AG04449 (cell line): ENCODE results near the gene ZDHHC9.

Source experiments
- CTCF ChIA-PET: fragments of 350-600 bp; formaldehyde crosslinking; extraction: SDS; loops from one replicate; lab custom pipeline; 2021; ENCODE audit warnings: antibody characterized with exemption; lab: Yijun Ruan, JAX
- POLR2A ChIA-PET: fragments of 400-600, 350-600 bp; formaldehyde crosslinking; extraction: SDS; loops from one replicate; lab custom pipeline; 2020; ENCODE audit warnings: antibody characterized with exemption, inconsistent platforms; lab: Yijun Ruan, JAX
- DNase-seq: peaks from one replicate; pipeline ENCODE4 v3.0.0-alpha.2; 2010; ENCODE audit warnings: low read depth, low spot score
- H3K4me3 ChIP-seq: 2 replicates; pipeline ENCODE4 v1.5.1; 2011; ENCODE audit warnings: low read depth, mild to moderate bottlenecking, control low read depth, low read length
- TF ChIP-seq, protein P1 (sequence below): IDR thresholded peaks from one replicate; pipeline ENCODE4 v1.5.1; 2011; ENCODE audit warnings: mild to moderate bottlenecking, moderate library complexity, low read length, control low read depth, inconsistent platforms; ENCODE audit not compliant: insufficient read depth; ENCODE audit errors: missing control alignments

The ZDHHC9 gene

DNA sequence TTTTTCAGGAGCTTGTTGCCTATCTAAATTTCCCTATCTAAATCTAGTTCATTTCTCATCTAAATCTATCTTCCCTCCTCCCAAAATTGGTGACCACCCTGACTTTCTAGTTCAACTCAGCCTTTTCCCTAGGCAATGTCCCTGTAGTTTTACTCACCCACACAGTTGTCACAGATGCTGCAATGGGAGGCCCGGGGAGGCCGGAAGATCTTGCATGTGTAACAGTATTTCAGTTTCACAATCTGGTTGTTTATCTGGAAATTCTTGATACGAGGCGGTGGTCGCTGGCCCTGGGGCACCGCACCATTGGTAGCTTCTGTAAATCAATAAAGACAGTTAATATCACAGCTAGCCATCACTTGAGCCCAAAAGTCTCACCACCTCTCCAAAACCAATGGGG is 20.2 kb downstream of the ZDHHC9 start:
- CTCF ChIA-PET = interaction anchor here (1.2 to 2.5 kb wide), 9 partner anchors 13 to 238 kb away, joined by 3 to 10 read pairs (median 5); no protein-coding TSS in a partner anchor
- TF ChIP-seq, protein P1, sequence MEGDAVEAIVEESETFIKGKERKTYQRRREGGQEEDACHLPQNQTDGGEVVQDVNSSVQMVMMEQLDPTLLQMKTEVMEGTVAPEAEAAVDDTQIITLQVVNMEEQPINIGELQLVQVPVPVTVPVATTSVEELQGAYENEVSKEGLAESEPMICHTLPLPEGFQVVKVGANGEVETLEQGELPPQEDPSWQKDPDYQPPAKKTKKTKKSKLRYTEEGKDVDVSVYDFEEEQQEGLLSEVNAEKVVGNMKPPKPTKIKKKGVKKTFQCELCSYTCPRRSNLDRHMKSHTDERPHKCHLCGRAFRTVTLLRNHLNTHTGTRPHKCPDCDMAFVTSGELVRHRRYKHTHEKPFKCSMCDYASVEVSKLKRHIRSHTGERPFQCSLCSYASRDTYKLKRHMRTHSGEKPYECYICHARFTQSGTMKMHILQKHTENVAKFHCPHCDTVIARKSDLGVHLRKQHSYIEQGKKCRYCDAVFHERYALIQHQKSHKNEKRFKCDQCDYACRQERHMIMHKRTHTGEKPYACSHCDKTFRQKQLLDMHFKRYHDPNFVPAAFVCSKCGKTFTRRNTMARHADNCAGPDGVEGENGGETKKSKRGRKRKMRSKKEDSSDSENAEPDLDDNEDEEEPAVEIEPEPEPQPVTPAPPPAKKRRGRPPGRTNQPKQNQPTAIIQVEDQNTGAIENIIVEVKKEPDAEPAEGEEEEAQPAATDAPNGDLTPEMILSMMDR = no peak
- H3K4me3 ChIP-seq = no peak overlapping the region

DNA sequence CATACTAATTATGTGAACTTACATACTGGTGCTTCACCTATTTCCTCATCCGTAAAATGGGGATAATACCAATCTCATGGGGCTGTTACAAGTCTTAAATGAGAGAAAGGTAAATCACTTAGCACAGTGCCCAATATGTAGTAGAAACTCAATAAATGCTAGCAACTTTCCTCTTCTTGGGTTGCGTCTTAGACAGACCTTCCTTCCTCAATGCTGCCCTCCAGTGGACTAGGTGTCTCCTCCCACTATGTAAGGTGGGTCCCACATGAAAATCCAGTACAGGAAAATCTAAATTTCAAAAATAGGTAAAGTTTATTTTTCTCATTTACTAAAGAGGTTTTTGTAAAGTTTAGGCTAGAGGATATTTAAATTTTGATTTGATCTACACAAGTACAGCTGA is 20.6 kb downstream of the ZDHHC9 start:
- DNase-seq = no peak
- no peak overlapping the region for H3K4me3 ChIP-seq
- POLR2A ChIA-PET = no interaction called here
- TF ChIP-seq, protein P1 = peak; percentile 23
- CTCF ChIA-PET = interaction anchor here (1.0 to 2.5 kb wide), 11 partner anchors 12 to 238 kb away, joined by 3 to 10 read pairs (median 4); no protein-coding TSS in a partner anchor

More for the DNA sequence above, 20.2 kb downstream of the ZDHHC9 start:
- POLR2A ChIA-PET = no interaction called here
- no peak for DNase-seq

DNA sequence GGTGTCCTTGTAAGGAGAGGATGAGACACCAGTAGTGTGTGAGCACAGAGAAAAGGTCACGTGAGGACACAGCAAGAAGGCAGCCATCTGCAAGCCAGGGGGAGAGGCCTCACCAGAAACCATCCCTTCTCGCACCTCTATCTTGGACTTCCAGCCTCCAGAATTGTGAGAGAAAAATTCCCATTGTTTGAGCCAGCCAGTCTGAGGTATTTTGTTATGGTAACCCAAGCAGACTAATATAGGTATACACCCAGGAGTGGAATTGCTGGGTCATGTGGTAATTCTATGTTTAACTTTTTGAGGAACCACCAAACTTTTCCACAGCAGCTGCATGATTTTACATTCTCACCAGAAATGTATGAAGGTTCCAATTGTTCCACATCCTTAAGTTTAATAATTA is 25.6 kb downstream of the ZDHHC9 start:
- ChIA-PET CTCF (no interaction called here), POLR2A (no interaction called here)
- no peak for DNase-seq
- TF ChIP-seq, protein P1 = no peak
- no peak overlapping the region for H3K4me3 ChIP-seq

DNA sequence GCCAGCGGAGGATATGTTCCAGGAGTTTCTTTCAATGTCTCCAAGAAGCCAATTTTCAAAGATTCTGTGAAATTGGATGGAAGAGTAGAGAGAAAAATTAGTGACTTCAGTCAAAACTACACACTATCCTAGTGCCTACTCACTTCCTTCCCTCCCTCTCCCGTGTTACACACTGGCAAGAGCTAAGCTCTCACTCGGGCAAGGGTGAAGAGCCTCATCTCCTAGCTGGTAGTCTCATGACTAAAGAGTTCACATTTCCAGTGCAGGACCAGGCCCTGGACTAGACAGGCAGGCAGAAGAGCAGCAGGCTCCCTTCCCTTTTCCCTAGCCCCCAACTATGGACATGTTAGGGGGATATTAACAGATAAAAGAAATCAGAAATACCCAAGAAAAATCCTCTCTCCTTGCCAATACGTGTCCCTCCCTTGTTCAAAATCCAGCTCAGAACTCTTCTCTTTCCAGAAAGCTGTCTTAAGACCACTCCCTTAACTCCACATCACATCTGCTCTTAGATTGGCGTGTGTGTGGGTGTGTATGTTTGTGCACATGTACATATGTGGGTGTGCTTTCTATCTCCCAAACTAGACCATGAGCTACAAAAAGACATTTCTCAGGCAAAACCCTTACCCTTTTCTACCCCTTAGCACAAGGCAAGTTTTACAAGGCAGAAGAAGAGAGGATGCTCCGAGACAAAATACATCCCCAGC is 29.9 kb downstream of the ZDHHC9 start:
- ChIA-PET CTCF (no interaction called here), POLR2A (no interaction called here)
- H3K4me3 ChIP-seq = no peak overlapping the region
- TF ChIP-seq, protein P1 = no peak
- DNase-seq = no peak

DNA sequence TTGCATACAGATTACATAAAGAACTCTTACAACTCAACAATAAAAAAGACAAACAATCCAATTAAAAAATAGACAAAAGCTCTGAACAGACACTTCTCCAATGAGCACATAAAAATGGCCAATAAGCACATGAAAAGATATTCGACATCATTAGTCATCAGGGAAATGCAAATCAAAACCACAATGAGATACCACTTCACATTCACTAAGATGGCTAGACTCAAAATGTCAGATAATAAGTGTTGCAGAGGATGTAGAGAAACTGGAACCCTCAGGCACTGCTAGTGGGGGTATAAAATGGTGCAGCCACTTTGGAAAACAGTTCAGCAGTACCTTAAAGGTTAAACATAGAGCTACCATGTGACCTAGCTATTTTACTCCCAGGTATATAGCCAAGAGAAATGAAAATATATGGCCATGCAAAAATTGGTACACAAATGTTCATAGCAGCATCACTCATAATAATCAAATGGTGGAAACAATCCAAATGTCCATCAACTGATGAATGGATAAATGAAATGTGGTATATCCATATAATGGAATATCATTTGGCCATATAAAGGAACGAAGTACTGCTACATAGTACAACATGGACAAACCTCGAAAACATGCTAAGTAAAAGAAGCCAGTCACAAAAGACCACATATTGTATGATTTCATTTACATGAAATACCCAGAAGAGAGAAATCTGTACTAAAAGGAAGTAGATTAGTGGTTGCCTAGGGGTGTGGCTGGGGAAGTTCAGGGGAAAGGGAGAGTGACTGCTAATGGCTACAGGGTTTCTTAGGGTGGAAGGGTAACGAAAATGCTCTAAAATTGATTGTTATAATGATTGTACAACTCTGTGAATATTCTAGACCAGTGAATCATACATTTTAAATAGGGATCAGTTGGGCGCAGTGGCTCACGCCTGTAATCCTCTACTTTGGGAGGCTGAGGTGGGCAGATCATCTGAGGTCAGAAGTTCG is 34.6 kb downstream of the ZDHHC9 start:
- TF ChIP-seq, protein P1 = no peak
- no peak overlapping the region for H3K4me3 ChIP-seq
- DNase-seq = no peak
- POLR2A ChIA-PET = no interaction called here
- CTCF ChIA-PET = no interaction called here

DNA sequence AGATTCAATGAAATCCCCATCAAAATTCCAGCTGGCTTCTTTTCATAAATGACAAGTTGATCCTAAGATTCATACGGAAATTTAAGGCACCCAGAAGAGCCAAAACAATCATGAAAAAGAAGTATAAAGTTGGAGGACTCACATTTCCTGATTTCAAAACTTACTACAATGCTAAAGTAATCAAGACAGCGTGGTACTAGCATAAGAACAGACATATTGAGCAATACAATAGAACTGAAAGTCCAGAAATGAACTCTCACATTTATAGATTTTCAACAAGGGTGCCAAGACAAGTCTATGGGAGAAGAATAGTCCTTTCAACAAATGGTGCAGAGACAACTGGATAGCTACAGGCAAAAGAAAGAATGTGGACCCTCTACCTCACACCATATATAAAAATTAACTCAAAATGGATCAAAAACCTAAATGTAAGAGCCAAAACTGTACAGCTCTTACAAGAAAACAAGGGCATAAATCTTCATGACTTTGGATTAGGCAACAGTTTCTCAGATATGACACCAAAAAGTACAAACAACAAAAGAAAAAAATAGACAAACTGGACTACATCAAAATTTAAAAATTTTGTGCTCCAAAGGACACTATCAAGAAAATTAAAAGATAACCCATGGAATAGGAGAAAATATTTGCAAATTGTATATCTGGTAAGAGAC is 35.4 kb downstream of the ZDHHC9 start:
- ChIA-PET POLR2A (no interaction called here), CTCF (interaction anchor here (1.3 kb wide), 1 partner anchor 82 kb away, joined by 4 read pairs; no protein-coding TSS in a partner anchor)
- no peak for DNase-seq

More for the DNA sequence above, 35.4 kb downstream of the ZDHHC9 start:
- H3K4me3 ChIP-seq = no peak overlapping the region
- TF ChIP-seq, protein P1 = no peak
